GM18909 (cell line): ENCODE data around the gene BMP7.
"Not testable (repeated sequence)": the region's sequence is repeated elsewhere in the genome, so short reads cannot be mapped to it uniquely, and the experiment has no call there.

Experiments
- ATAC-seq: cut with Tn5 transposase; IDR thresholded peaks from one replicate; pipeline ENCODE4 v1.9.1; 2021; ENCODE audit warnings: mild to moderate bottlenecking; ENCODE audit not compliant: unreplicated experiment, poor library complexity

The BMP7 gene

DNA sequence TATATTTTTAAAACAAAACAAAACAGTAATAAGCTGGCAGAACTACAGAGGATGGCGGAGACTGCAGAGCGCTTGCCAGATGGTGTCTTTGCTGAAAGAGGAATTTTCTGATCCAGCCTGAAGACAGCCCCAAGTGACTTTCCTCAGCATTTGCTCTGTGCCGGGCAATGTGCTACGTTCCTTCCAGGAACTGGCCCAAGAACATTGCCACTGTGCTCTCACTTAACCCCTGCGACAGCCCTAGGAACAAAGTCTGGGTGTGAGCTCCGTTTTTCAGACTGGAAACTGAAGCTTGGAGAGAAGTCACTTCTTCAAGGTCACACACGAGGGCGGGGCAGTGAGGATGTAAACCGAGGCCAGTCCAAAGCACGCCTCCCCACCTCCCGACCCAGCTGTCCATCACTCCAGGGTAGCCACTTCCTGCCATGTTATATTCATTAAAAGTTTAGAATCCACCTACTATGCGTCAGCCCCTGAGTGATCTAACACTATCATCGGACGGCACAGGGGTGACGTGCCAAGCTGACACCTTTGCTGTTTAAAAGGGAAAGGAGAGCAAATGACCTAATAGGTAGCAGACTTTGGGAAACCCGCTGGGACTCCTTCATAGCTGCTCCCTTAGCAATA, 22.3 kb upstream of the BMP7 start:
- ATAC-seq, result no peak

DNA sequence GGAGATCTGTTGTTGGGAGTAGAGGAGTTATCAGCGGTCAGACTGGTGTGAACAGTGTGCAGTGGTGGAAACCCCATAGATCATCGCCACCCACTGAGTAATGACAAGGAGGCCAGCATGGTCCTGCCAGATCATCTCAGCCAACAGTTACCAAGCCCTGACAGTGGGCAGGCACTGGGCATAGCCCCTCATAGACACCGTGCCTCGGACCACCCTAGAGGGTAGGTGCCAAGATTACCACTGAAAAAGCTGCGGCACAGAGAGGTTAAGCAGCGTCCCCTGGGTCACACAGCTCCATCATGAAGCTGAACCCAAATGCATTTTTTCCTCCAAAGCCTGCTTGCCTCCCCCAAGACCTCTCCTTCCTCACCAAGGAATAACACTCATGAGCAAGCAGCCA, 21.5 kb upstream of the BMP7 start:
- no peak for ATAC-seq

DNA sequence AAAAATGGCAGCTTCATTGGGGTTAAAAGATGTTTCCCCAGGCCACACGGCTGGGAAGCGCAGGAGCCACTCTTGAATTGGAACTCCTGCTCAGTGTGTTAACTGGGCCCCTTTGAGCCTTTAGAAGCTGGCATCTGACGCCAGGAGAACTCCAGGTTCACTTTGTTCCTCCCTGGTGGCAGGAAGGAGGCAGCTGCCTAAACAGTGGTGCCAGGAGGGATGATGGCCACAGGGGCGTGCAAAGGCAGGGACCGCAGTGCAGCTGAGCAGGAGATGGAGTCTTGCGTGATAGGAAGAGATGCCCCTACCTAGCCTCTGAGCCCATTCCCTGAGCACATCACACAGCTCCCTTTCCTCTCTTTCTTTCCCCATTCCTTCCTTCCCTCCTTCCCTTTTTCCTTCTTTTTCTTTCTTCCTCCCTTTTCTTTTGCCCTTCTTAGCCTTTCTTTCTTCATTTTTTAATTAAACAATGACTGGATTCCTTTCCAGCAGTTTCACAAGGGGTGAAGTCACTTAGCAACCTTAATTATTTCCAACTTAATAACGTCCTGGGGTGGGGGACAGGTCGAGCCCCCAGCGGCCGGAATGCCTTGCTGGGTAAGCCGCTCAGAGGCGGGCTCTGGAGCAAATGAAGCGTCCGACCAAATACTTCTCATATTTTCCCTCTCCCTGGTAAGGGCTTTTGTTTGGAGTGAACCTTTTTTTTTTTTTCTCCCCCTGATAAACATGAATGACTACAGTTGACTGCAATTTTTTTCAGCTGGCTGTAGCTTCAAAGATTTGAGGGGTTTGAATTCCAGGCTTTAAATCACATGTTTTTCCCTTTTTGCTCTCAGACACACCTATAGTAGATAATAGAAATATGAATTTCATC, 20.8 kb upstream of the BMP7 start:
- no peak for ATAC-seq

DNA sequence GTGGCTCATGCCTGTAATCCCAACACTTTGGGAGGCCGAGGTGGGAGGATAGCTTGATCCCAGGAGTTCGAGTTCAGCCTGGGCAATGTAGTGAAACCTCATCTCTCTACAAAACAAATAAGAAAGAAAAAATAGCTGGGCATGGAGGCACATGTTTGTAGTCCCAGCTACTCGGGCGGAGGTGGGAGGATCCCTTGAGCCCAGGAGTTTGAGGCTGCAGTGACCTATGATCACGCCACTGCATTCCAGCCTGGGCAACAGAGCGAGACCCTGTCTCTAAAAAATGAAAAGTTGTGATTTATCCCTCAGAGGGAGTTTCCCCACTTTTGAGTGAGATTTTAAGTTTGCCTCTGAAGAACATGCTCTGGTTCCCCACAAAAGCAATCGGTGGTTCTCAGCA, 17.4 kb upstream of the BMP7 start:
- no peak for ATAC-seq

DNA sequence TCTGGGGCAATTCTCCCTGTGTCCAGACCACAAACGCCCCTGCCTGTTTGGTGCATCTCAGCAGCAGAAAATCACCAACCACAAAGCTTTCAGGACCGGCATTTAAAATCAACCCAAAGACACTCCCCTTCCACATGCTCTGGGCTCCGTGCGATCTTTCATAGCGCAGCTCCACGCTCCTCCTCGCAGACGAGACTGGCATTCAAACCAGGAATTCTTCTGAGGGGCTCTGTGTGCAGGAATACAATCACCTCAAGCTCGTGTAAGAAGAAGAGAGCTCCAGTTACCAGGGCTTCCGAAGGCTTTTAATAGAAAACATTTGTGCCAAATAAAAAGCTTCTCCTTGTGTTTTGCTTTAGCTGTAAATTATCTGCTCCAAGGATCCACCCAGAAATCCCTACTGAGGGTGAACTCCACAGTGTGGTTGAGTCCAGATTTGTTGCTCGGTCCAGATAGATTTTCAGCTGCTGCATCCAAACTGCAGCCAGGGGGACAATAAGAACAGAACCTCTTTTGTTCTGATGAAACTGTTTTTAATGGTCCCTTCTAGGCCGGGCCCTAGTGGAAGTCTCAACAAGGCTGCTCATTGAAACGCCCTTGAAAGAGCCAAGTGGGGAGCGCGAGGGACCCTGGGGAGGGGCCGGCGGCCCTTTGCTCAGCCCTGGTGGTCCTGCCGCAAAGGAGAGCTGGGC, 16.4 kb upstream of the BMP7 start:
- no peak for ATAC-seq

DNA sequence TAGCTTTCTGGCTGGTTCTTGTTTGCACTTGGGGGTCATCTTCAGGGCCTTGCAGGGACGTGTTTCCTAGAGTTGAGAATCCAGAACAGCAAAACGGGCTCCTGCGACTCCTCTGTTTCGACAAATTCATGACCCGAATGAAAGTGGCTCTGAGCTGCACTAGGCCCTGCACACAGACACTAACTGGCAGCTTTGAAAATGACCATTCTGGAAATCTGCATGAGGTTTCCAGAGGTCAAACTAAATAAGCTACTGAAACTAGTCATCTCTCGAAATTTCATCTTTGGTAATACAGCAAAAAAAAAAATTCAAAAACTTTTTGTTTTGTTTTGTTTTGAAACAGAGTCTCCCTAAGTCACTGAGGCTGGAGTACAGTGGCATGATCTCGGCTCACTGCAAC, 15.5 kb upstream of the BMP7 start:
- ATAC-seq, result no peak

DNA sequence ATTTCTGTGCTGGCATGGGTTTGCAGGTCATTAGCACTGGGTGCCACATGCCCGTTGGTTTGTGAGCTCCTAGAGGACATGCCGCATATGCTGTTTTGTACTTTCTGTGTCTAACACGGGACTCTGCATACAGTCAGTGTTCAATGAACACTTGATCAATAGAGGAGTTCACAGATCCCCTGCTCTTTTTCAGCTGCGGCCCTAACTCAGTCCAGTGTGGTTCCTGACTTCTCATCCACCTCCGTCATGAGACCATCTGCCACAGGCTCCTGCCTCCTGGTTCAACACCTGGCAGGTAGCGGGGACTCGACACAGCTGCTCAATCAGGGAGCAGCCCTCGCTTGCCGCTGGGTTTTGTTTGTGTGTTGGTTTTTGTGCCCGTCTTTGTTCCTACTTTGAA, 13.8 kb upstream of the BMP7 start:
- ATAC-seq, result no peak

DNA sequence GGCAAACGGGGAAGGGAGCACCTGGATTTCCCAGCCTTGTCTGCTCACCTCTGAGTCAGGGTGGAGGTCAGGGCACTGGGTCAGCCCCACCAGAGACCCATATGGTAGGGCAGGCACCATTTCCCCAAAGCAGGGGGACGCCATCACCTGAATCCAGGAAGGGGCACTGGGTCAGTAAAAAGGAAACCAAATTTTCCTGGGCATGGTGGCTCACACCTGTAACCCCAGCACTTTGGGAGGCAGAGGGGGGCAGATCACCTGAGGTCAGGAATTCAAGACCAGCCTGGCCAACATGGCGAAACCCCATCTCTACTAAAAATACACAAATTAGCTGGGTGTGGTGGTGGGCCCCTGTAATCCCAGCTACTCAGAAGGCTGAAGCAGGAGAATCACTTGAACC, 13.1 kb upstream of the BMP7 start:
- not testable (repeated sequence) for ATAC-seq

DNA sequence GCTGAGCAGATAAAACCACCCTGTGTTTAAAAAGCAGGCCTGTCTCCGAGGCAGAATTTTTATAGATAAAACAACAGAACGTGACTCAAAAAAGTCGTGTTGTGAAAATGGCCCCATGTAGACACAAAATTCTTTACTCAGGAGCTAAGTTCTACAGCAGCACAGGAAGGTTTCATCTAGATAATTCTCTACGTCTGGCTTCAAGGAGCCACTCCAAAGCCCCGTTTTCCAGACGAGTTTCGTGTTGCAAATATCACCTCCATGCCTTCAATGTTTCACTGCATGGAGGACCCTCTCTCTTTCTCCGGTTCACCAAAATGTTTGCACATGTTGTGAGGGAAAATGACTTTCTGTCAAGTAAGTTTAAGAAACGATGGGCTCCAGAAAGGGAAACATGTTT, 12.0 kb upstream of the BMP7 start:
- ATAC-seq, result no peak

DNA sequence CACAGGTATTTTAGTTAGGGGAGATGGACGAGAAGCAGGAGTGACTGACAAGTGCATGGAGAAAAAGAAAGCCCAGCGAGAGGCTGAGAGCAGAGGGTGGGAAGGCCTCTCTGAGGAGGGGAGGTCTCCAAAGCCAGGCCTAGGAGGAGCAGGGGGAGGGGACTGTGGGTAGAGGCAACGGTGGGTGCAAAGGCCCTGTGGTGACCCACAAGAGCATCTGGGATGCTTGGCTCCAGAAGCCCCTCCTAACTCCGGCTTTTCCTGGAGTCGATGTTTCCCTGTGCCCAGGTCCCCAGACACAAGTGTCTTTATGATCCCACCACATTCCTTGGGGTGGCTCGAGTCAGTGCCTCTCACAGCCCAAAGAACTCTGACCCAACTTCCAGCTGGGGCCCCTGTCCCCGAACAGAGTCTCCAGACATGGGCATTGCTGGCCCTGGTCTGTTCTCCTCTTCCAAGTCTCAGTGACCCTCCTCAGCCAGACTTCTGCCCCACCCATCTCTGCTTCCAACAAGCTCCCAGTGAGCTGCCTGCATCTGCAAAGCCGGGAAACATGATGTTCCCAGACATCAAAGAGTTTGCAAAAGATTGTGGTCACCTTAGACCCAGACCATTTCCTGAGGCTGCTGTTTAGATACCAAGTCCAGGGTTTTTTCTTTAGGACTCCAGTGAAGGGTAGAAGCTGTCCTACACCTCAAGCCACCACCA, 11.1 kb upstream of the BMP7 start:
- ATAC-seq, result no peak

DNA sequence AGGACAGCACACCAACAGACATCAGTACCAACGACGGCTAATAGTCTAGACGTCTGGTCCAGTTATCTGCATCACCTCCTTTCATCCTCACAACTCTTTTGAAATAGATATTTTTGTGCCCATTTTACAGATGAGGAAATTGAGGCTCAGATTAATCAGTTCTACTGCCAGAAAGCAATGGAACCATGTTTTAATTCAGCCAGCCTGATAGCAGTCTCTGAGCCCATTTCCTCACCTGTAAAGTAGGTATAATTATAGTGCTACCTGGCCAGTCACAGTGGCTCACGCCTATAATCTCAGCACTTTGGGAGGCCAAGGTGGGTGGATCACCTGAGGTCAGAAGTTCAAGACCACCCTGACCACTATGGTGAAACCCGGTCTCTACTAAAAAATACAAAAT, 9.8 kb upstream of the BMP7 start:
- no peak for ATAC-seq

DNA sequence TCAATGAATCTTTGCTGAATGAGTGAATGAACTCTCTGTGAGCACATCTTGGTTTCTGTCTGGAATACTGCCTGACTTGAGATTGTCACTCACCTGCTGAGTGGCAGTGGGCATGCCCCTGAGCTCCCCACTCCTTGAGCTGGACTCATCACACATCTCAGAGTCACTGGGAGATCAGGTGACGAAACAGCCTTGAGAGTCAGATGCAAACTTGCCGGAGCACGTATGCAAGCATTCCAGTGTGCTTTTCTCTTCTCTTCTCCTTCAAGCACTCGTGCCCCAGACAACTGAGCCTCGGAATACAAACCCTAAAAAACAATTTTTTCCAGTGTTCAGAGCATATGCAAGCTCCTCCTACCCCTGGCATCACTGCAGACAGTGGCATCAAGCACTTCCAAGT, 9.4 kb upstream of the BMP7 start:
- no peak for ATAC-seq

DNA sequence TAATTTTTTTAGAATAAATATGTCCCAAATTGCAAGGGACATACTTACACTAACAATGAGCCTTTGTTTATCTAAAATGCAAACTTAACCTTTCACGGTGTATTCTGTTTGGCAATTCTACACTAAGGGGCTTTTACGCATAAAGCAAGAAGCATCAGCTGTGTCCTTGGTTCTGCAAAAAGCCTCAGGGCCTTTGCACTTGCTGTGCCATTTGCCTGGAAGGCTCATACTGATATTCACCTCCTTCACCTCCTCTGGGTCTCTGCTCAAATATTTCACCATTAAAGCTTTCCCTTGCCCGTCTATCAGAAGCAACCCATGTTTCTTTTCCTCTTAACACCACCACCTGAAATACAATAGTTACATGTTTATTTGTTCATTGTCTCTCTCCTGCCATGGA, 8.9 kb upstream of the BMP7 start:
- no peak for ATAC-seq

DNA sequence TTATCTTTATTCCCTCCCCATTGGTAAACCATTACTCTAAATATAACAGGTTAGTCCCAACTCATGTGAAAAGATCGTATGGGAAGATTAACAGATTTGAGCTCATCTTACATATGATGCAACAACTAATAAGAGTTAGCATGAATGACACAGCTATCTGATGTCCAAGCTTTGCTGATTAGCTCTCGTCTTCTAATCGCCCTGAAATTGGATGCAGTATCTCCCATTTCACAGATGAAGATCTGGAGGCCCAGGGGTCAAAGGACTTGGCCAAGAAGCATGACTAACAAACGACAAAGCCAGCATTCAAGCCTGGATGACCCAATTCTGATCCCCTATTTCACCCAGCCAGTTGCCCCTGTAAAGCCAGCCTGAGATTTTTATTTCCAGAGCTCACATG, 8.4 kb upstream of the BMP7 start:
- ATAC-seq, result no peak

DNA sequence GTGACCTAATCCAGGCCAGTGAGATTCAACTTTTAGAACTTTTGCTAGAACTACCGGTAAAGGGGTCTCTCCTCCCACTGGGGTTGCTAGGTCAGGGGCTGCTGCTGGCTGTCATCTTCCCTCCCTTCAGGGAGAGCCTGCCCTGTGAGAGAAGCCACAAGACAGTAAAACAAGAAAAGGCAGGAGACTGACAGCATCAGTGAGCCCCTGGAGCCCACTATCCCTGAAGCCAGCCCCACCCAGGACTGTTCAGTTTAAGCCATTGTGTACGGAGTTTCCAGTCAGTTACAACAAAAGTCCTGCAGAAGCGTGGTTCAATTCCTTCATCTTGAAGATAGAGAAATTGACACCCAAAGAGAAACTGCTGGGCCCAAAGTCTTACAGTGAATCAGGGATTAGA, 7.9 kb upstream of the BMP7 start:
- ATAC-seq, result no peak

DNA sequence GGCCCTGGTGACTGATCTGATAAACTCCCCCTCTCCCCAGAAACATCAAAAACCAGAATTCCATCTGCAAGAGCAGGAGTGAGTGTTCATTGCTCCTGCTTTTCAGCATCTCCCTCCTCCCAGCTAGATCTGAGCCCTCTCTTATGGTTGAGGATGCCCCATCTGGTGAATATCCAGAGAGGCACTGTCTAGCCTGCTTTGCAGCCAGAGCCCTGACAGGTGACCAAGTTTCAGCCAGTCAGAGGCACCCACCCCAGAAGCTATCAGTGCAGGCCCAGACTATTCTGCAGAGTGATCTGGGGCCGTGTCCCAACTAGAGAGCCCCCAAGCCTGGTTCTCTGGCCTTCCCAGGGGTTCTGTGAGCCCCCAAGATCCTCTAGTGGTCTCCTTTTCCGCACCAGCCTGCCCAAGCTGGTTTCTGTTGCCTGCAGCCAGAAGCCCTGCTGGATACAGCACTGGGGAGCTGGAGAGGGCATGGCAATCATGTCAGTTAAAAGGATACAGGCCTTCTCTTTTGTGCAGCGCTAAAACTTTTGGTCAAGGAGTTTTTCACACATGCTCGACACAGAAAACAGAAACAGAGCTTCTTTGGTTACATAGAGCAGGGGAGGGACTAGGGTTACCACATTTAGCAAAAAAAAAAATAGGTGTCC, 6.6 kb upstream of the BMP7 start:
- ATAC-seq, result no peak

DNA sequence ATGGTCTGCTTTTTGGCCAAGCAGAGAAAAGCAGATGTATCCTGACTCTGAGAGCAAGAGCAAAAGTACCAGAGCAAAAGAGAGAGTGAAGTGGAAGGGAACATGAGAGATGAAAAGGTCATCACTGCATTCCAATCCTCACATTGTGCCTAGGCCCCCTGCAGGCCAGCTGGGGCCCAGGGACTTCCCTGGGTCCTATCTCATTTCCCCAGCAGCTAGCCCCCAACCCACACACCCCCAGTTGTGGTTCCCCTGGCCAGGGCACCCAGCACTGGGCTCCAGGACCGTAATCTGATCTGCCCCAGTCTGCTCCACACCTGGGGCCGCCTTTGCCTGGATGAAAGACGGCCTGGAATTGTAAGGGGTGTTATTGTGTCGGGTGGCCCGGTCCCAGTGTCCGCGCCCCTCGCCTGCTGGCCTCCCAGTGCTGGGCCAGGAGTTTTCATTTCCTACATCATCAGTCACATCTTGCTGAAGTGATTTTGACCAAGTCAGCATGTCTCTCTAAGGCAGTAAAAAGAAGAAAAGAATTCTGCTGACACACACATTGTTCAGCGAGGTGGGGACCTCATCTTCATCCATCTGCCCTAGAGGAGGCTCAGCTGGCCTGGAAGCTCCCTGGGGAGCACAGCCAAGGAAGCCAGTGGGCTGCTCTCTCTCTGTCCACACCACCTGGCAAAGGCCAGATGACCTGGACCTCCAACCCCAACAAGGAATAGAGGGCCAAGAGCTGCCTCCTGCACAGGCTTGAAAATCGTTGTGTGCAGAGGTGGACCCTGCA, 4.0 kb upstream of the BMP7 start:
- no peak for ATAC-seq

DNA sequence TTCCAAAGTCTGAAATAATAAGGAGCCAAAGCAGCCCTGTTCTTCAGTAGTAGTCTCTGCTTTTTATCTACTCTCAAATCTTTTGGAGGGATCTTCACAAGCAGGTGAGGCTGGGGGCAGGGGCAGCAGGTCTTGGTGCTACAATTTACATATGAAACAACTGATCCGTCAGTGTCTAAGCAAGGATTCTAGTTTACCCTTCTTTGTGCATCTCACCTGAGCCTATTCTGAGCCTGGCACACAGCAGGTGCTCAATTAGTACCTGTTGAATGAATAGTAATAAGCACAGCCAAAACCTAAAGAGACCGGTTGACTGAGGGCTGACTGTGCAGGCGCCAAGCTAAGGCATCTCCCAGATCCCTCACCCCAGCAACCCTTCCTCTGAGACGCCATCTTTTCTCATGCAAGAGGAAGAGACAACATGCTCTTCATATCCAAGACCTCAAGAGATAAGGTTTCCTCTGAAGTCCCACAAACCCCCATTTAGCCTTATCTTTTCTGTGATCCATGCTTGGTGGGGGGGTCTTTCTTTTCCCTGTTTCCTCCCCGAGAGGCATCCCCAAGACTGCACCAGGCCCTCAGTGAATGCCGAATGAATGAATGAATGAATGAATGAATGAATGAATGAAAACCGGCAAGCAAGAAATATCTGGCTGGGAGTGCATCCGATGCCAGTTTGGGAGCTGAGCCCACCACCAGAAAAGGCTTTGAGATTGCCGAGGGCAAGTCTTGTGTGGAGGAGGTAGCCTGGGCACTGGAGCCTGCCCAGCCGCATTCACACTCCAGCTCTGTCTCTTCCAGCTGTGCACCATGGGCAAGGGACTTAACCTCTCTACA, 2.9 kb upstream of the BMP7 start:
- no peak for ATAC-seq
